HG03521 (cell line): ENCODE results near the gene INAFM2.

Source experiments
- ATAC-seq: cut with Tn5 transposase; IDR thresholded peaks from one replicate; pipeline ENCODE4 v1.9.1; 2021; ENCODE audit warnings: mild to moderate bottlenecking, moderate library complexity; ENCODE audit not compliant: unreplicated experiment

Gene INAFM2

GRCh38 chr15:40305281-40305680 lies 18.2 kb upstream of the INAFM2 start:
- no peak for ATAC-seq

DNA sequence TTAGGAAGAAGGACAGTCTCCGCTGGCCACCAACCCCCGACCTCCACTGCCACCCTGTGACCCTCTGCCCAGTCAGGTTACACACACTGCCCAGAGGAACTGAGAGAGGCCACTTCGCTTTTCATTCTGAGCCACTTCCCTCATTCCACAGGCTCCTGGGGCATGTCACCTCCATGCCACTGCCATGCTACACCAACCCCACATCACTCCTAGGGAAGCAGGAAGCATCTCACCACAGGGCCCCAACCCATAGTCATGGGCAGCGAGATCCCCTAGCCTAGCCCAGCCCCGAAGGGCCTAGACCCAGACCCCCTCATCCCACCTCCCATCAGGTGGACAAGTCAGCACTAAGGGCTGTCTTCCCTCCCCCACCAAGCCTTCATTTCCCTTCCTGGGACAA lies 17.1 kb upstream of the INAFM2 start:
- no peak for ATAC-seq

DNA sequence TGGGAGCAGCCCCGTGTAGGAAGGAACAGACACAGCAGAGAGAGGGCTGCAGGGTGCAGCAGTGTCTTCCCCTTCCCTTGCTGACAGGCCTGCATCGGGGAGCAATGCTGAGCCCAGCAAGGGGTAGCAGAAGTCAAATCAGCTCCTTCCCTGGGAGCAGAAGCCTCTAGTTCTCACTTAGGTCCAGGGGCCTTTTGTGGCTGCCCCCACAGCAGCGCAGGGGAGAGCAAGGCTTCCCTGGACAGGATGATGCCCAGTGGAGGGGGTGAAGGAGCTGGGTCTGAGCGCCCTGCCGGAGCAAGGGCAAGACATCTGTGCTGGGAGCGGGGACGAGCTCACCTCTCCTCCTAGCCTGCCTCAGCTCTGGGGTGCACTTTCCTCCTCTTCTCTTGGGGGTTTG lies 16.6 kb upstream of the INAFM2 start:
- ATAC-seq = no peak

DNA sequence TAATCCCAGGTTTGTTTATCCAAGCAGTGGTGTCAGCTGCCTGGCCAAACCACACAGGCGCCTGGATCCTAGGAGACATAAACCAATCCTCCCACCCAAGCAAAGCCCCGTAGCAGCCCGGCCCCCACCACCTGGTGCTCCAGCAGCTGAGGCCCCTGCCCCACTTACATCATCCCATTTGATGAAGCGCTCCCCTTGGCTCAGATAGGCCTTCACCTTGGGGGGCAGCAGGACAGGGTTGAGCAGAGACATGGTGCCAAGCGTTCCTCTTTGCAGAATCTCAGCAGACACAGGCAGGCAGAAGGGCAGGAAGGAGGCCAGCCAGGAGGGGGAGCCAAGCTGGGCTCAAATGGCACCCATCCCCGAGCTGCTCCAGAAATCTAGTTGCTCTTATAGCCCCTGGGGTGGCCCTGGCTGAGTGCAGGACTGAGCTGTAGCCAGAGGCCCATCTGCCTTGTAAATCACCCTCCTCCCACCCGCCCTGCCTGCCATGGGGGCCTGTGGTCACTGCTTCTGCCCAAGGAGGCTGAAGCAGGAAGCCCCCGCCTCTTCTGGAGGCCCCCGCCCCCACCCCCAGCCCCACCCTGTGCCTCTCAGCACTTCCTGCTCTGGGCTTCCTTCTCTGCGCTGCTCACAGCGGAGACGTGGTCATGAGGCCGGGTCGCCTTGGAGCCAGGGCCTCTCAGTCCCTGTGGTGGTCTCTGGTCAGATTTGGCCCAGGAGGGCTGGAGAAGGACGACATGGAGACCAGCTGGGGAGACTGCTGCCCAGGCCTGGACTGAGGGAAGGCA lies 15.9 kb upstream of the INAFM2 start, which contains the start of gene PLCB2:
Gene PLCB2 (minus strand): TSS at position 515 of the 791 bp plus-strand sequence. CDS start 263 bp downstream, at position 252.
- ATAC-seq = peak; percentile 51

DNA sequence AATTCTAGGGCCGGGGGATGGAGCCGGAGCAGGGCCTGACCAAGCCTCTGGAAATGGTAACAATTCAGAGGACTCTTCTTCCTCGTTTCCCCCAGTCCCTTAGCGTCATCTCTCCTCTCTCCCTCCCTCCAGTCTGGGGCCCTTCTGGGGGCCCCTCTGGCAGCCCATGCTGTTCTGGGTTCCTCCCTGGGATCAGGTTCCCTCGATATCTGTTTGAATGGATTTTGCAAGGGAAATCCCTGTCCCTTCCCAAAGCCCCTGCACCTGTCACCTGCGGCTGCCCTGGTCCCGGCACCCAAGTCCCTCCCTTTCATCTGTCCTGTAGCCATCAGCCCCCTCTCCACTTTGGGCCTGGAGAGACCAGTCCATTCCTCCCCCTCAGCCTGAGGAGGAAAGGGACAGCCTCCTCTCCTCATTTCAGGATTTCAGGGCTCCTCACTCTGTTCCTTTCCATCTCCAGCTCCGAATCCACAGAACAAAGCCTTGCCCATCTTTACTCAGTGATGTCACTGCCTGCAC lies 14.1 kb upstream of the INAFM2 start:
- no peak for ATAC-seq

- no peak for ATAC-seq
These were observed 13.2 kb upstream of the INAFM2 start for GRCh38 chr15:40310001-40310959.

GRCh38 chr15:40310993-40311392 lies 12.5 kb upstream of the INAFM2 start:
- ATAC-seq = no peak

- ATAC-seq = no peak
These were observed 10.9 kb upstream of the INAFM2 start for GRCh38 chr15:40312370-40313158.

DNA sequence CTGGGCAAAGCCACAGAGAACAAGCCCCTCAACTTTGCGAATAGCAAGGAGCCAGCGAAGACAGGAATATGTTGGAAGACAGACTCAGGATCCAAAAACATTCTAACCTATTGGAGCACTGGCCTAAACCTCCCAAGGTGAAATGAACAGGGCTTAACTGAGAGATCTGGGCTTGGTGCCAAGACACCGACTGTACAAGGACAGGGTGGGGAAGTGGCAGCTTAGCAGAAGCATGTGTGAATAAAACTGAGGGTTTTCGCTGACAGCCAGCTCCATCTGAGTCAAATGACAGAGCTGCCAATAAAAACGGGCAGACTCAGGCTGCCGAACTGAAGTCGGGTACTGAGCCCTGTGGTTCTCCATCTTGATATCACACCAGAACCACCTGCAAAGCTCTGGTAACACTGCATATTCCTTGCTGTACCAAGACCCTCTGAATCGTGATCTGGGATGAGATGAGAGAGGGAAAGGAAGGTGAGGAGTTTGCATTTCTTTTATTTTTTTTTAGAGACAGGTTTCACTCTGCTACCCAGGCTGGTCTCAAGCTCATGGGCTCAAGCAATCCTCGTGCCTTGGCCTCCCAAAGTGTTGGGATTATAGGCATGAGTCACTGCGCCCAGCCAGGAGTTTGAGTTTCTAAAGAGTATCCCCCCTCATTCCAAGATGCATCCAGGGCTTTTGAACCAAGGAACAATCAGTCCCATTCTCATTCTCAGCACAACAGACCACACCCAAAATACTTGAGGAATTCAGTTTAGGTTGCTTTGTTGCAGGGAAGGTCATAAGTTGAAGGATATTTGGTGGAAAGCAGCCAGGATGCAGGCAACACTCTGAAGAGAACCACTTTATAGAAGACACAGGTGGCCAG lies 9.7 kb upstream of the INAFM2 start:
- ATAC-seq = no peak

GRCh38 chr15:40314723-40315276 lies 8.7 kb upstream of the INAFM2 start:
- ATAC-seq = no peak

GRCh38 chr15:40316931-40317330 lies 6.6 kb upstream of the INAFM2 start:
- no peak for ATAC-seq

DNA sequence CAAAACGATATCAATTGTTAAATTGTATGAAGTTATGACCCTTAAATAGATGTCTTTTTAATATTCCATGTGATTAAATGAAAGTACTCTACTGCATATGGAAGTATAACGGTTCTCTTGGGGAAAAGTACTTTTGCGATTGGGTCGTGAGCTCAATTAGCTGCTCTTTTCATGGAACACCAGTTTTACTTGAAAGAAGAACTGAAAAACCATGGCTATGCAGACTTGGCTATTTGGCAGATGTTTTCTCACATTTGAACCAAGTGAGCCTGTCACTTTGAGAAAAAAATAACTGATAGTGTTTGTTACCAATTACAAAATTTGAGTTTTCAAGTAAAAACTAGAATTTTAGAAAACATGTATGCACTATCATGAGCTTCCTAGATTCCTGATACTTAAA lies 5.9 kb upstream of the INAFM2 start:
- no peak for ATAC-seq

- no peak for ATAC-seq
These were observed 3.1 kb upstream of the INAFM2 start for GRCh38 chr15:40320409-40320808.

GRCh38 chr15:40320931-40321371 lies 2.5 kb upstream of the INAFM2 start:
- ATAC-seq = no peak

- ATAC-seq = no peak
These were observed 807 bp upstream of the INAFM2 start for GRCh38 chr15:40322531-40323238.

DNA sequence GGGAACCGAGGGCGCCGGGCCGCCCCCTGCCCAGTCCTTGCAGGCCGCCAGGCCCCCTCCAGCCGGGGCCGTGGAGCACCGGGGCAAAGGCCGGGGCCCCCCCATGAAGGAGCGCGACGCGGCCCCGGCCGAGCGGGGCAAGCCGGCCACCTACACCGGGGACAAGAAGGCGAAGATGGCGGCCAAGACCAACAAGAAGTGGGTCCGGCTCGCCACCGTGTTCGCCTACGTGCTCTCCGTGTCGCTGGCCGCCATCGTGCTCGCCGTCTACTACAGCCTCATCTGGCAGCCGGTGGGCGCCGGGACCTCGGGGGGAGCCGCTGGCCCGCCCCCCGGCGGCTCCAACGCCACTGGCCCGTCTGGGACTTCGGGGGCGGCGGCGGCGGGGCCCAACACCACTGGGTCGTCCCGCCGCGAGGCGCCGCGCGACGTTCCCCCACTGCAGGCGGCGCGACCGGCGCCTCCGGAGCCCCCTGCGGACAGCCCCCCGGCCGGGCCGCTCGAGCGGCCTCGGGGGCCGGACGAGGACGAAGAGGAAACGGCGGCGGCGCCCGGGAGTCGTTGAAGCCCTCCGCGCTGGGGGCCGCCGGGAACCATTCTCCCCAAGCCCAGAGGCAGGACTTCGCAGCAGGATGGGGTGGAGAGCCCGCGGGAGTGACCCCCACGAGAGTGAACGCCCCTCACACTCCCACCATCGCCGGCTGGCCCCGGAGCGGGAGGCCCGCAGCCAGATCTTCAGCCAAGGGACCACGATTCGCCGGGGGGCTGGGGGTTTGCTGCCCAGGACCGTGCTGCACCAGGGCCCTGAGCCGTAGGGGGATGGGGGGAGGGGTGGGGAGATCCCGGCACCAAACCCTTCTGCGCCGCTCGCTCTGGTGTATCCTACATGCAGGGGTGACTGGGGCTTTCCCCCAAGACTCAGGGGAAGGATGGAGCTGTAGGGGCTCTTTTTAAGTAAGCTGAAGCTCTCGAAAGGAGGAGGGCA lies 753 bp downstream of the INAFM2 start:
- peak; percentile 8 for ATAC-seq

- no peak for ATAC-seq
These were observed 1.7 kb downstream of the INAFM2 start for GRCh38 chr15:40325188-40325587.

- ATAC-seq = no peak
These were observed 2.2 kb downstream of the INAFM2 start for GRCh38 chr15:40325700-40326099.
